Suprapubic skin (tissue), 4 donors: ENCODE data around the gene WDR43. TPM values are rescaled to one million over a fixed set of nuclear protein-coding genes. Genes with fewer than 3 reads are reported as not detected.

Experiments used
- DNase-seq, 2 donors: peaks; one replicate each; pipeline ENCODE4 v3.0.0-alpha.2; 2019; ENCODE audit warnings: low spot score in 2 of 2
- H3K27ac ChIP-seq: fragments of 200-600 bp; sonication (generic); one replicate; pipeline ENCODE4 v1.5.1; 2019
- H3K27me3 ChIP-seq: fragments of 200-600 bp; sonication (generic); one replicate; pipeline ENCODE4 v1.5.1; 2019
- H3K36me3 ChIP-seq: fragments of 200-600 bp; sonication (generic); one replicate; pipeline ENCODE4 v1.5.1; 2019
- H3K4me1 ChIP-seq: fragments of 200-600 bp; sonication (generic); one replicate; pipeline ENCODE4 v1.5.1; 2019
- H3K4me3 ChIP-seq: fragments of 200-600 bp; sonication (generic); one replicate; pipeline ENCODE4 v1.5.1; 2019; ENCODE audit warnings: mild to moderate bottlenecking
- H3K9me3 ChIP-seq: fragments of 200-600 bp; sonication (generic); one replicate; pipeline ENCODE4 v1.5.1; 2019
- EP300 ChIP-seq: sonication (generic); formaldehyde crosslinking; IDR thresholded peaks from one replicate; pipeline ENCODE4 v1.6.1; 2017; ENCODE audit warnings: antibody characterized with exemption
- POLR2A ChIP-seq, 2 donors: fragments of 450-650 bp; IDR thresholded peaks; one replicate each; pipeline ENCODE4 v1.6.1; 2017; ENCODE audit warnings: antibody characterized with exemption in 2 of 2, mild to moderate bottlenecking in 2 of 2, moderate library complexity in 2 of 2
- POLR2AphosphoS5 ChIP-seq, 3 donors: sonication (generic); formaldehyde crosslinking; IDR thresholded peaks; one replicate each; pipeline ENCODE4 v1.6.1; 2017; ENCODE audit warnings: antibody characterized with exemption in 3 of 3
- WGBS: methylation state at CpG from one replicate; pipeline ENCODE4 v1.1.5; 2018; 5-methylcytosine and 5-hydroxymethylcytosine counted together
- total RNA-seq, 4 donors: library from RNA; depleted of rRNA; stranded (reverse); fragments of >200 nt; gene quantifications; one replicate each; pipeline ENCODE4 v1.1.0, GENCODE V29; 2016
- TF ChIP-seq, protein P1 (sequence below), 2 donors: fragments of 200-600 bp in 1 of 2; fragments of 450-650 bp in 1 of 2; sonication (generic) in 1 of 2; IDR thresholded peaks; one replicate each; pipeline ENCODE4 v1.5.1; 2016 to 2019; ENCODE audit warnings: antibody characterized with exemption in 2 of 2, mild to moderate bottlenecking in 1 of 2, moderate library complexity in 1 of 2

The WDR43 gene
- 10 to 100 TPM; 49.3 to 92.5 (median 62.2) TPM for total RNA-seq

GRCh38 chr2:28894470-28895188 is at the start of gene WDR43:
Gene WDR43 (plus strand): TSS chr2:28894667. CDS start chr2:28894699, 32 bp downstream.
- Histone ChIP-seq H3K9me3 (no peaks in the 10 kb centered on the region), H3K27me3 (no peaks in the 10 kb centered on the region), H3K4me3 (peak within 1 kb of the TSS; percentile 84), H3K36me3 (no peaks in the 10 kb centered on the region), H3K27ac (peak within 1 kb of the TSS; percentile 90), H3K4me1 (peaks cover 42% of the 10 kb centered on the region)
- peak; percentile 98 for DNase-seq
- TF ChIP-seq POLR2AphosphoS5 (IDR thresholded peaks at IDR 0.05) (peak; percentile 76 to 94 (median 88)), POLR2A (IDR thresholded peaks at IDR 0.05) (peak; percentile 53 to 57)
- TF ChIP-seq, protein P1, sequence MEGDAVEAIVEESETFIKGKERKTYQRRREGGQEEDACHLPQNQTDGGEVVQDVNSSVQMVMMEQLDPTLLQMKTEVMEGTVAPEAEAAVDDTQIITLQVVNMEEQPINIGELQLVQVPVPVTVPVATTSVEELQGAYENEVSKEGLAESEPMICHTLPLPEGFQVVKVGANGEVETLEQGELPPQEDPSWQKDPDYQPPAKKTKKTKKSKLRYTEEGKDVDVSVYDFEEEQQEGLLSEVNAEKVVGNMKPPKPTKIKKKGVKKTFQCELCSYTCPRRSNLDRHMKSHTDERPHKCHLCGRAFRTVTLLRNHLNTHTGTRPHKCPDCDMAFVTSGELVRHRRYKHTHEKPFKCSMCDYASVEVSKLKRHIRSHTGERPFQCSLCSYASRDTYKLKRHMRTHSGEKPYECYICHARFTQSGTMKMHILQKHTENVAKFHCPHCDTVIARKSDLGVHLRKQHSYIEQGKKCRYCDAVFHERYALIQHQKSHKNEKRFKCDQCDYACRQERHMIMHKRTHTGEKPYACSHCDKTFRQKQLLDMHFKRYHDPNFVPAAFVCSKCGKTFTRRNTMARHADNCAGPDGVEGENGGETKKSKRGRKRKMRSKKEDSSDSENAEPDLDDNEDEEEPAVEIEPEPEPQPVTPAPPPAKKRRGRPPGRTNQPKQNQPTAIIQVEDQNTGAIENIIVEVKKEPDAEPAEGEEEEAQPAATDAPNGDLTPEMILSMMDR (IDR thresholded peaks at IDR 0.05) = no peak
- 0% methylated on average over 29 of the region's 79 CpGs for whole genome bisulfite sequencing

DNA sequence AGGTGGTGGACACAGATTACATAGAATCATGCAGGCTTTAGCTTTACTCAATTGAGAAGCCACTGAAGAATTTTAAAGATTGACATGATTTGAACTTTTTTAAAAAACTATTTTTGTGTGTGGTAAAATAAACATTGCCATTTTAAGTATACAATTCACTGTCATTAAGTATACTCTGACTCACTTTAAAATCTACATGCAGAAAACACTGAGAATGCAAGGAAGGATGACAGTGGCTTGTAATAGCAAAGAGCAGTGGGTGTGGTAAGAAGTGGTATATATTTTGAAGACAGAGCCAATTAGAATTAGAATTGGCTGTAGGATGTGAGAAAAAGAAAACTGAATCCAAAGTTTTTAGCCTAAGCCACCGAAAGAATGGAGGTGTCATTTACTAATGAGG is 39.3 kb upstream of the WDR43 start:
- no peaks in the 10 kb centered on the region for H3K4me1 ChIP-seq
- no peak for TF ChIP-seq EP300
- TF ChIP-seq, protein P1 (IDR thresholded peaks at IDR 0.05) = no peak
- TF ChIP-seq POLR2AphosphoS5 (IDR thresholded peaks at IDR 0.05) = no peak
- no peak for TF ChIP-seq POLR2A (IDR thresholded peaks at IDR 0.05)
- no peak overlapping the region for H3K4me3 ChIP-seq
- H3K36me3 ChIP-seq = peaks cover 18% of the 10 kb centered on the region
- no peaks in the 10 kb centered on the region for H3K9me3 ChIP-seq
- H3K27ac ChIP-seq = no peak overlapping the region
- H3K27me3 ChIP-seq = no peaks in the 10 kb centered on the region
- no peak for DNase-seq
- WGBS = 79% methylated on average over 1 of the region's 1 CpG

DNA sequence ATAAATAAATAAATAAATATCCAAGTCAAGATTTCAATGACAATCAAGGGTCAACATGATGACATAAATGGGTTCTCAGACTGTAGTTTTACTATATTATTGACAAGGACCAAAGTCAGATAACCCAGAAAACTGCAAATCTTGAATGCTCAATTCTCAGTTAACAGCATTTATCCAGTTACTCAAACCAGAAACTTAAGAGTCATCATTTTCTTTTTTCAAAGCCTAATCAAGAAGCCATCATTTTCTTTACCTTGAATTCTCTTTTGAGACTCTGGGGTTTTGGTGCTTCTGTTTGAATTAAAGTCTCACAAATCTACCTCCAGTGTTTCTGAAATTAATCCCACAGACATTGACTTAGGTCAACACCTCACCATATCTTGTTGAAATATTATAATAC is 38.5 kb upstream of the WDR43 start:
- Histone ChIP-seq H3K4me1 (no peaks in the 10 kb centered on the region), H3K27ac (no peak overlapping the region), H3K9me3 (no peaks in the 10 kb centered on the region), H3K4me3 (no peak overlapping the region), H3K27me3 (no peaks in the 10 kb centered on the region), H3K36me3 (peaks cover 20% of the 10 kb centered on the region)
- no peak for DNase-seq
- TF ChIP-seq, protein P1 (IDR thresholded peaks at IDR 0.05) = no peak
- TF ChIP-seq EP300 = no peak
- TF ChIP-seq POLR2AphosphoS5 (IDR thresholded peaks at IDR 0.05) = no peak
- TF ChIP-seq POLR2A (IDR thresholded peaks at IDR 0.05) = no peak

- no peaks in the 10 kb centered on the region for H3K36me3 ChIP-seq
- whole genome bisulfite sequencing = 90% methylated on average over 12 of the region's 12 CpGs
- no peak for DNase-seq
- no peaks in the 10 kb centered on the region for H3K9me3 ChIP-seq
- H3K27ac ChIP-seq = no peak overlapping the region
- peaks cover 39% of the 10 kb centered on the region for H3K4me1 ChIP-seq
- TF ChIP-seq, protein P1 (IDR thresholded peaks at IDR 0.05) = no peak
- TF ChIP-seq POLR2AphosphoS5 (IDR thresholded peaks at IDR 0.05) = no peak
- TF ChIP-seq POLR2A (IDR thresholded peaks at IDR 0.05) = no peak
- no peak for TF ChIP-seq EP300
- H3K4me3 ChIP-seq = peak overlapping the region; percentile 94
- H3K27me3 ChIP-seq = no peaks in the 10 kb centered on the region
Observed at GRCh38 chr2:28868611-28869010, 25.9 kb upstream of the WDR43 start.

- peaks cover 39% of the 10 kb centered on the region for H3K4me1 ChIP-seq
- H3K36me3 ChIP-seq = no peaks in the 10 kb centered on the region
- TF ChIP-seq, protein P1 (IDR thresholded peaks at IDR 0.05) = no peak
- no peak for TF ChIP-seq POLR2A (IDR thresholded peaks at IDR 0.05)
- no peak for TF ChIP-seq EP300
- TF ChIP-seq POLR2AphosphoS5 (IDR thresholded peaks at IDR 0.05) = no peak
- no peaks in the 10 kb centered on the region for H3K27me3 ChIP-seq
- peak overlapping the region; percentile 94 for H3K4me3 ChIP-seq
- no peaks in the 10 kb centered on the region for H3K9me3 ChIP-seq
- 0% methylated on average over 27 of the region's 29 CpGs for WGBS
- peak overlapping the region; percentile 85 for H3K27ac ChIP-seq
- DNase-seq = no peak
Observed at GRCh38 chr2:28869494-28870145, 24.8 kb upstream of the WDR43 start.
